C4-2B (cell line): ENCODE measurements around the gene RPUSD1.
"Not testable (repeated sequence)": the region's sequence is repeated elsewhere in the genome, so short reads cannot be mapped to it uniquely, and the experiment has no call there.

Experiments used
- H3K27ac ChIP-seq: fragments of 450-650 bp; 2 replicates; pipeline ENCODE4 v1.5.1; 2017
- ZFX ChIP-seq: fragments of 450-650 bp; IDR thresholded peaks from 2 replicates; pipeline ENCODE4 v1.6.1; 2017
- TF ChIP-seq, protein P1 (sequence below): fragments of 450-650 bp; conservative IDR thresholded peaks from 2 replicates; pipeline ENCODE4 v1.5.1; 2017; ENCODE audit warnings: mild to moderate bottlenecking

Gene RPUSD1

DNA sequence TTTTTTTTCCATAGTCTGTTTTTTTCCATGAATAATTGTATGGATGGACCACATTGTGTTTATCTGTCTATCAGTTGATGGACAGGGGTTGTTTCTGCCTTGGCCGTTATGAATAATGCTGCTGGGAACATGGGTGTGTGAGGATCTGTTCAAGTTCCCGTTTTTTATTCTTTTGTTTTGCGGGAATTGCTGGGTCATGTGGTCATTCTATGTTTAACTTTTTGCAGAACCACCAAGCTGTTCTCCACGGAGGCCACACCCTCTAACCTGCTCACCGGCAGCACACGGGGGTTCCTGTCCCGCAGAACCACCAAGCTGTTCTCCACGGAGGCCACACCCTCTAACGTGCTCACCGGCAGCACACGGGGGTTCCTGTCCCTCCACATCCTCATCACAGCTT is 33.5 kb downstream of the RPUSD1 start:
- H3K27ac ChIP-seq: no peak overlapping the region
- no peak for TF ChIP-seq ZFX
- TF ChIP-seq, protein P1, sequence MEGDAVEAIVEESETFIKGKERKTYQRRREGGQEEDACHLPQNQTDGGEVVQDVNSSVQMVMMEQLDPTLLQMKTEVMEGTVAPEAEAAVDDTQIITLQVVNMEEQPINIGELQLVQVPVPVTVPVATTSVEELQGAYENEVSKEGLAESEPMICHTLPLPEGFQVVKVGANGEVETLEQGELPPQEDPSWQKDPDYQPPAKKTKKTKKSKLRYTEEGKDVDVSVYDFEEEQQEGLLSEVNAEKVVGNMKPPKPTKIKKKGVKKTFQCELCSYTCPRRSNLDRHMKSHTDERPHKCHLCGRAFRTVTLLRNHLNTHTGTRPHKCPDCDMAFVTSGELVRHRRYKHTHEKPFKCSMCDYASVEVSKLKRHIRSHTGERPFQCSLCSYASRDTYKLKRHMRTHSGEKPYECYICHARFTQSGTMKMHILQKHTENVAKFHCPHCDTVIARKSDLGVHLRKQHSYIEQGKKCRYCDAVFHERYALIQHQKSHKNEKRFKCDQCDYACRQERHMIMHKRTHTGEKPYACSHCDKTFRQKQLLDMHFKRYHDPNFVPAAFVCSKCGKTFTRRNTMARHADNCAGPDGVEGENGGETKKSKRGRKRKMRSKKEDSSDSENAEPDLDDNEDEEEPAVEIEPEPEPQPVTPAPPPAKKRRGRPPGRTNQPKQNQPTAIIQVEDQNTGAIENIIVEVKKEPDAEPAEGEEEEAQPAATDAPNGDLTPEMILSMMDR: no peak

DNA sequence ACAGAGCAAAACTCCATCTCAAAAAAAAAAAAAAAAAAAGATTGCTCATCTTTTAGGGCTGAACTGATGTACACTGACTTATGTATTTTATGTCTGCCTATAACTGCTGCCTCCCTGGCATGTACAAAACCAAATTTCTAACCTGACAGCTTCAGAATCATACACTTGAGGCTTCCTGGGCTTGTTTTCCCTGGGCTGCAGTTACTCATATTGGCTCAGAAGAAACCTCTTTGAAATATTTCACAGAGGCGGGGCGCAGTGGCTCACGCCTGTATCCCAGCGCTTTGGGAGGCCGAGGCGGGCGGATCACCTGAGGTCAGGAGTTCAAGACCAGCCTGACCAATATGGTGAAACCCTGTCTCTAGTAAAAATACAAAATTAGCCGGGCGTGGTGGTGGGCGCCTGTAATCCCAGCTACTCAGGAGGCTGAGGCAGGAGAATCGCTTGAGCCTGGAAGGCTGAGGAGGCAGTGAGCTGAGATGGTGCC is 34.0 kb downstream of the RPUSD1 start:
- H3K27ac ChIP-seq: not testable (repeated sequence)

DNA sequence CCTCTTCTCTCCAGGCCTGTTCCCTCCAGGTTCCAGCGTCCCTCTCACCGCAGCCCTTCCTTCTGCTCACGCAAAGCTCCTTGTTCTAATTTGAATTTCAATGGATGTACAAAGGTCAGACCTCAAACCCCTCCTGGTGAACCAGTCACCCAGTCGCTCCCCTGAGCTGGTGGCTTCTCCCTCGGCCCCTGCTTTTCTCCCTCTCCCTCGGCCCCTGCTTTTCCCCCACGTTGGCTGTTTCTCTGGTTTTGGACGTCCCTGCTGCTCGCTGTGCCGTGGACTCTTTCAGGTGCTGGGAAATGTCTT is 36.2 kb downstream of the RPUSD1 start:
- H3K27ac ChIP-seq: peak overlapping the region; percentile 52
- TF ChIP-seq ZFX: no peak
- TF ChIP-seq, protein P1: no peak

DNA sequence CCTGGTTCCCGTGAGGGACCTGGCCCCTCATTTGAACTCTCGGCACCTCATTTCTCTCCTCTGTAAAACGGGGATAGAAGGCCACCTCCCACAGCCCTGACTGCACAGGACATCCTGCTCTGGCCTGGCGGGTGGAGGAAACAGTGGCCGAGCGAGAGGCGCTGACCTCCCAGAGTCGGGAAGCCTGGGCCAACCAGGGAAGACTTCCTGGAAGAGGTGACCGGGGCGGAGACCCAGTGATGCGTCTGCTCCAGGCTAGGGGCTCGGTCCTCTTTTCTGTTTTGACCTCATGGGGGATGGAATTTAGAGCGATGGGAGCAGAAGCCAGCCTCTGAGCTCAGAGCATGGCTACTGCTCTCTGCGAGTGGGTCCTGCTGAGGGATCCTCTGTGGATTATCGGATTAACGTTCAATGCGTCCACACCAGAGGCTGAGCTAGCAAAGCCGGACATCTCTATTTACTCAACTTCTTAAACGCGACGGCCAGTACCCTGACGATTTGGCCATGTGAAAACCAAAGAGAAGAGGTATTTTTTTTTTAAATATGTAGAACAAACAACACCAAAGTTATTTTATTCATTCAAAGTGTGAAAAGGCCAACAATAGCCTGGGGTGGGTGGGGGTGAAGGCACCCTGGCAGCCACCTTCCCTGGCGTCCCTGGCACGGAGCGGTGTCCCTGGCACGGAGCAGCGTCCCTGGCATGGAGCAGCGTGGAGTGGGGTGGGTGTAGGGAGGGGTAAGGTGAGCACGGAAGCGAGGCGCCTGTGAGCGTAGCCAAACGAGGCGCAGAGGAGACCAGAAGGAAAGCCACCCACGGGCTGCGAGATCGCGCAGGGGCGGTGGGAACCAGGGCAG is 36.8 kb downstream of the RPUSD1 start:
- no peak for TF ChIP-seq ZFX
- TF ChIP-seq, protein P1: no peak
- H3K27ac ChIP-seq: peak overlapping the region; percentile 52

DNA sequence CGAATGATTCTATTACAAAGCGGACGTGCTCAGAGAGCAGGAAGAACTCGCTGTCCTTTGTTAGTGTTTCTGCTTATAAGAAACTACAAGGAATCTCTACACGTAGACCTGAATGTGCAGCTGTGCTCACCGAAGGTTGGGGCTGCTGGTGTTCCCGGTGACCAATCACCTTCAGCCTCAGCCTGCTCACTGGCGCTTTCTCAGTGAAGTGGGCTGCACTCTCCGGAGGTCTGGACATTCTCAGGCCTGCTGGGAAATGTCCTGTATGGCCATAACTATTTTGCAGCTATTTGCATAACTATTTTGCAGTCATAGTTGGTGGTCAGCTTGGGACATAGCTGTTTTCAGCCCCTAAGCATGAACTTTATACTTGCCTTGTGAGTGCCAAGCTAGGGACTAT is 37.7 kb downstream of the RPUSD1 start:
- peak overlapping the region; percentile 52 for H3K27ac ChIP-seq
- TF ChIP-seq, protein P1: no peak
- TF ChIP-seq ZFX: no peak

DNA sequence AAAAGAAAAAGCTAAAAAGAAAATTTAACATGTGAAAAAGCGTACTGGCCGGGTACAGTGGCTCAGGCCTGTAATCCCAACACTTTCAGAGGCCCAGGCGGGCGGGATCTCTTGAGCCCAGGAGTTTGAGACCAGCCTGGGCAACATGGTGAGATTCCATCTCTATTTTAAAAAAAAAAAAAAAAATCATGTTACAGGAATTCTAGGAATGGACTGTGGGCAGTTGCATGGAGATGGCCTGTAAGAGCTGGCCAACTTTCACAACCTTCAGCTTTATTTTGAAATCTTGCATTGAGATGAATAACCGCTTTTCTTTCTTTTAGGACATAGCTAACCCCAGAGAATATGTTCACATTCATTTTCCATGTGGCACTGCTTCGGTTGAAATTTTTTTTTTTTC is 39.2 kb downstream of the RPUSD1 start:
- TF ChIP-seq ZFX: no peak
- TF ChIP-seq, protein P1: no peak
- H3K27ac ChIP-seq: no peak overlapping the region

DNA sequence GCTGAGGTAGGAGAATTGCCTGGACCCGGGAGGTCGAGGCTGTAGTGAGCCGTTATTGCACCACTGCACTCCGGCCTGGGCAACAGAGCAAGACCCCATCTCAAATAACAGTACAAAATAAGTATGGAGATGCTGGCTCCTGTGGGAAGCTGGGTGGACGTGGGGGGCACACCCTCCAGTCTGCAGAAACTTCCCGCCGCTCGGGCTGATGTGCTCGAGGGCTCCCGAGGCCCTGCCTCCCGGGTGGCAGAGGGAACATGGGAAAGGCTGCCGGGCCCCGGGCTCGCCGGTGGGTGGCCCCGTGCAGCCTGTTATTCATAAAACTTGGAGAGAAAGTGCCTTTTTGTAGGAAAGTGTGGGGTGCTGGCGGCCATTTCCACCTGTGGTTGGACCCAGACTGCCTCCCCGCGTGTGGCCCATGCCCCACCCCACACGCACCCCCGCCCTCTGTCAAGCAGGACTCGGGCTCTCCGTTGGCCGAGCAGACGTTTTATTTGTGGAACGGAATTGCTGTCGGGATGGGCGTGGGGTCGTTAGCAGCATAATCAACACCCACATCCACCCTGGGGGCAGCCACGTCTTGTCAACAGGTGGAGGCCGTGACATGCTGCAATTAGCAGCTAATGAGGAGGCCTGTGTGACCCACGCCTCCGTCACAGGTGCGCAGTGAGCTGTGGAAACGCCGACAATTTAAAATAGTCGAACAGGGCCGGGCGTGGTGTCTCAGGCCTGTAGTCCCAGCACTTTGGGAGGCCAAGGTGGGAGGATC is 40.0 kb downstream of the RPUSD1 start:
- H3K27ac ChIP-seq: no peak overlapping the region
- TF ChIP-seq, protein P1: no peak
